Peyer's patch (tissue), 4 donors: ENCODE results near the gene METTL15. TPM values are rescaled to one million over a fixed set of nuclear protein-coding genes. Genes with fewer than 3 reads are reported as not detected.

Experiments used
- DNase-seq, 3 donors: peaks; one replicate each; pipeline ENCODE4 v3.0.0-alpha.2; 2017 to 2019
- H3K27ac ChIP-seq, 4 donors: fragments of 200-600 bp; sonication (generic); one replicate each; pipeline ENCODE4 v1.5.1; 2016 to 2019
- H3K27me3 ChIP-seq, 2 donors: fragments of 200-600 bp; sonication (generic); one replicate each; pipeline ENCODE4 v1.5.1; 2019
- H3K36me3 ChIP-seq, 3 donors: fragments of 200-600 bp; sonication (generic); one replicate each; pipeline ENCODE4 v1.5.1; 2016 to 2019
- H3K4me1 ChIP-seq, 4 donors: fragments of 200-600 bp; sonication (generic); one replicate each; pipeline ENCODE4 v1.5.1; 2016 to 2019
- H3K4me3 ChIP-seq, 4 donors: fragments of 200-600 bp; sonication (generic); 1 replicate in 3 of 4; 2 replicates in 1 of 4; pipeline ENCODE4 v1.5.1; 2016 to 2019; ENCODE audit warnings: mild to moderate bottlenecking in 1 of 4
- H3K9me3 ChIP-seq, 4 donors: fragments of 200-600 bp; sonication (generic); one replicate each; pipeline ENCODE4 v1.5.1; 2016 to 2019; ENCODE audit warnings: mild to moderate bottlenecking in 1 of 4
- CTCF ChIP-seq, 6 experiments: fragments of 450-650 bp in 4 of 6; fragments of 200-600 bp in 2 of 6; sonication (generic) in 1 of 6; IDR thresholded peaks; one replicate each; pipeline ENCODE4 v1.5.1; 2017 to 2019; ENCODE audit warnings: antibody characterized with exemption in 6 of 6, mild to moderate bottlenecking in 3 of 6, moderate library complexity in 1 of 6
- POLR2A ChIP-seq, 2 donors: fragments of 450-650 bp; IDR thresholded peaks; one replicate each; pipeline ENCODE4 v1.5.1; 2017; ENCODE audit warnings: antibody characterized with exemption in 2 of 2, mild to moderate bottlenecking in 2 of 2, moderate library complexity in 2 of 2
- total RNA-seq, 4 donors: library from RNA; depleted of rRNA; stranded (reverse); fragments of >200 nt; gene quantifications; one replicate each; pipeline ENCODE4 v1.1.0, GENCODE V29; 2016

Gene METTL15
- total RNA-seq, 4 donors from 2014 or later: 7.2 to 13.3 (median 11.2) TPM

GRCh38 chr11:28223994-28224393, 115.8 kb downstream of the METTL15 start:
- no peak overlapping the region for H3K4me3 ChIP-seq
- no peaks in the 10 kb centered on the region for H3K9me3 ChIP-seq
- H3K4me1 ChIP-seq: no peaks in the 10 kb centered on the region
- DNase-seq: no peak
- TF ChIP-seq POLR2A (IDR thresholded peaks at IDR 0.05) (no peak), CTCF (IDR thresholded peaks at IDR 0.05) (no peak)
- H3K27ac ChIP-seq: no peak overlapping the region
- no peaks in the 10 kb centered on the region for H3K27me3 ChIP-seq
- H3K36me3 ChIP-seq: no peaks in the 10 kb centered on the region

GRCh38 chr11:28227460-28227859, 119.3 kb downstream of the METTL15 start:
- H3K36me3 ChIP-seq: no peaks in the 10 kb centered on the region
- H3K9me3 ChIP-seq: no peaks in the 10 kb centered on the region
- TF ChIP-seq POLR2A (IDR thresholded peaks at IDR 0.05): no peak
- no peak for TF ChIP-seq CTCF (IDR thresholded peaks at IDR 0.05)
- H3K27ac ChIP-seq: no peak overlapping the region
- no peaks in the 10 kb centered on the region for H3K4me1 ChIP-seq
- no peak overlapping the region for H3K4me3 ChIP-seq
- H3K27me3 ChIP-seq: no peaks in the 10 kb centered on the region
- no peak for DNase-seq

GRCh38 chr11:28228196-28228895, 120.2 kb downstream of the METTL15 start:
- H3K27me3 ChIP-seq: no peaks in the 10 kb centered on the region
- TF ChIP-seq POLR2A (IDR thresholded peaks at IDR 0.05) (no peak), CTCF (IDR thresholded peaks at IDR 0.05) (no peak)
- no peak overlapping the region for H3K4me3 ChIP-seq
- no peaks in the 10 kb centered on the region for H3K4me1 ChIP-seq
- no peaks in the 10 kb centered on the region for H3K9me3 ChIP-seq
- H3K36me3 ChIP-seq: no peaks in the 10 kb centered on the region
- no peak overlapping the region for H3K27ac ChIP-seq
- DNase-seq: no peak

GRCh38 chr11:28231475-28231874, 123.3 kb downstream of the METTL15 start:
- Histone ChIP-seq H3K4me3 (no peak overlapping the region), H3K36me3 (no peaks in the 10 kb centered on the region), H3K27ac (no peak overlapping the region), H3K4me1 (no peaks in the 10 kb centered on the region), H3K9me3 (no peaks in the 10 kb centered on the region), H3K27me3 (no peaks in the 10 kb centered on the region)
- no peak for DNase-seq
- TF ChIP-seq POLR2A (IDR thresholded peaks at IDR 0.05) (no peak), CTCF (IDR thresholded peaks at IDR 0.05) (no peak)

GRCh38 chr11:28232649-28233048, 124.5 kb downstream of the METTL15 start:
- Histone ChIP-seq H3K36me3 (no peaks in the 10 kb centered on the region), H3K9me3 (no peaks in the 10 kb centered on the region), H3K27ac (no peak overlapping the region), H3K4me3 (no peak overlapping the region), H3K4me1 (no peaks in the 10 kb centered on the region), H3K27me3 (no peaks in the 10 kb centered on the region)
- no peak for TF ChIP-seq POLR2A (IDR thresholded peaks at IDR 0.05)
- no peak for TF ChIP-seq CTCF (IDR thresholded peaks at IDR 0.05)
- DNase-seq: no peak

- no peaks in the 10 kb centered on the region for H3K36me3 ChIP-seq
- H3K9me3 ChIP-seq: no peaks in the 10 kb centered on the region
- DNase-seq: no peak
- TF ChIP-seq POLR2A (IDR thresholded peaks at IDR 0.05) (no peak), CTCF (IDR thresholded peaks at IDR 0.05) (no peak)
- H3K27me3 ChIP-seq: no peaks in the 10 kb centered on the region
- H3K27ac ChIP-seq: no peak overlapping the region
- H3K4me3 ChIP-seq: no peak overlapping the region
- H3K4me1 ChIP-seq: no peaks in the 10 kb centered on the region
These were observed 133.6 kb downstream of the METTL15 start for GRCh38 chr11:28241760-28242159.
